GM12891 (cell line): ENCODE results near the gene BOD1.

ENCODE experiments used
- DNase-seq: peaks from one replicate; pipeline ENCODE4 v3.0.0; 2011; ENCODE audit warnings: low spot score; ENCODE audit not compliant: insufficient read length
- FAIRE-seq: peaks from 2 replicates; lab custom pipeline; 2011; peaks lifted over from hg19 to GRCh38; lab: Jason Lieb, UNC
- PAX5 ChIP-seq: IDR thresholded peaks from 2 replicates; pipeline ENCODE4 v1.6.1; 2011; ENCODE audit warnings: low read length, moderate library complexity, mild to moderate bottlenecking; ENCODE audit not compliant: insufficient read depth, severe bottlenecking
- POLR2A ChIP-seq: IDR thresholded peaks from 2 replicates; pipeline ENCODE4 v1.6.1; 2011; ENCODE audit warnings: low read depth, low read length, control low read depth
- POLR2AphosphoS5 ChIP-seq: IDR thresholded peaks from 2 replicates; pipeline ENCODE4 v1.6.1; 2011; ENCODE audit warnings: low read depth, low read length, control low read depth
- POU2F2 ChIP-seq: IDR thresholded peaks from 2 replicates; pipeline ENCODE4 v1.6.1; 2011; ENCODE audit warnings: low read depth, mild to moderate bottlenecking, control low read depth, low read length, moderate library complexity
- SPI1 ChIP-seq: IDR thresholded peaks from 2 replicates; pipeline ENCODE4 v1.6.1; 2011; ENCODE audit warnings: low read depth, low read length, control low read depth
- TAF1 ChIP-seq: IDR thresholded peaks from 2 replicates; pipeline ENCODE4 v1.6.1; 2011; ENCODE audit warnings: low read depth, low read length, control low read depth

BOD1 gene

DNA sequence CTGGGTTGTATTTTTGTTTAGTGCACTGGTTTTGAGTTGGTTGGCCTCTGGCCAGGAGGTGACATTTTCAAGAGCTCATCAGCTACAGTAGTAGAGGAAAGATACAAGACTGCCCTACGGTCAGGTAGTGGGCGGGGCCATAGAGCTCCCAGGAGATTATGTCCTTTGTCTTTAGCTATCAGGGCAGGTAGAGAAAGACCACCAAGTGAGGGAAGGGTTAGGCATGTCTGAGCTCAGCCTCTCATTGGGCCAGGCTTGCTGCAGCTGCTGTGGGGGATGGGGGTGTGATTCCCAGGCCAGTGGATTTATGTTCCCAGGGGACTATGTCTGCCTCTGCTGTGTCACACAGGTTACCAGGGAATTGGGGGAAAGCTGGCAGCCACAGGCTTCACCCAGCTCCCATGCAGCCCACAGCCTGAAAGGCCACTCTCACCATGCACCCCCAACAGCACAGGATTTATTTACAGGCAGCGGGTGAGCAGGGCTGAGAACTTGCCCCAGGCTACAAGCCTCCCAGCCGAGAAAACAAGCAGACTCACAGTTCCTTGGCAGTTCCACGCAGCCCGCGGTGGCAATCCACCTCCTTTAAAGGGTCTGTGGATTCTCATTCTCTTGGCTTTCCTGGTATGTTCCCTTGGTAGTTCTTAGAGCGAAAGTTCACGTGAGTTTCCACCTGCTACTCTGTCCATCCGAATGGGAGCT lies 37.5 kb upstream of the BOD1 start:
- FAIRE-seq: no peak
- DNase-seq: no peak
- TF ChIP-seq POU2F2: no peak
- TF ChIP-seq POLR2AphosphoS5: no peak
- no peak for TF ChIP-seq PAX5
- no peak for TF ChIP-seq TAF1
- TF ChIP-seq SPI1: no peak
- no peak for TF ChIP-seq POLR2A

GRCh38 chr5:173648308-173648866 lies 31.9 kb upstream of the BOD1 start:
- FAIRE-seq: no peak
- TF ChIP-seq PAX5: no peak
- no peak for TF ChIP-seq POLR2AphosphoS5
- no peak for TF ChIP-seq POLR2A
- TF ChIP-seq POU2F2: no peak
- TF ChIP-seq TAF1: no peak
- no peak for DNase-seq

DNA sequence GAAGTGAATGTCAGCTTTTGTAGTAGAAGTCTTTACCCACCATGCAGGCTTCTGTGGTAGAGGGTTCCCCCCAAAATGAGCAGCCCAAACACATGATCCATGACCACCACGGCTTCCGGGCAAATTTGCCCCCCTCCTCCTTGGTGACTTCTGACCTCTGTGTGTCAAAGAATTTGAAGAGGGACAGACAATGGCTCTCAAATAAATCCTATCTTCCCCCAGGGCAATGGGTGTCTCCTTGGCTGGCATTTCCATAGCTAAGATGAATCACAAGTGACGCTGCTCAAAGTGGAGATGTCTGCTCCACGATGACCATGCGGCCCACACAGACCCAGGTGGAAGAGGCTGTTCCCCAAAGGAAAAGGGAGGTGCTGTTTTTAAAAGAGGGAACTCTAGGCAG lies 30.2 kb upstream of the BOD1 start:
- FAIRE-seq (no peak), DNase-seq (no peak)
- TF ChIP-seq PAX5: no peak
- no peak for TF ChIP-seq POLR2A
- no peak for TF ChIP-seq POU2F2
- no peak for TF ChIP-seq SPI1
- TF ChIP-seq TAF1: no peak
- TF ChIP-seq POLR2AphosphoS5: no peak

DNA sequence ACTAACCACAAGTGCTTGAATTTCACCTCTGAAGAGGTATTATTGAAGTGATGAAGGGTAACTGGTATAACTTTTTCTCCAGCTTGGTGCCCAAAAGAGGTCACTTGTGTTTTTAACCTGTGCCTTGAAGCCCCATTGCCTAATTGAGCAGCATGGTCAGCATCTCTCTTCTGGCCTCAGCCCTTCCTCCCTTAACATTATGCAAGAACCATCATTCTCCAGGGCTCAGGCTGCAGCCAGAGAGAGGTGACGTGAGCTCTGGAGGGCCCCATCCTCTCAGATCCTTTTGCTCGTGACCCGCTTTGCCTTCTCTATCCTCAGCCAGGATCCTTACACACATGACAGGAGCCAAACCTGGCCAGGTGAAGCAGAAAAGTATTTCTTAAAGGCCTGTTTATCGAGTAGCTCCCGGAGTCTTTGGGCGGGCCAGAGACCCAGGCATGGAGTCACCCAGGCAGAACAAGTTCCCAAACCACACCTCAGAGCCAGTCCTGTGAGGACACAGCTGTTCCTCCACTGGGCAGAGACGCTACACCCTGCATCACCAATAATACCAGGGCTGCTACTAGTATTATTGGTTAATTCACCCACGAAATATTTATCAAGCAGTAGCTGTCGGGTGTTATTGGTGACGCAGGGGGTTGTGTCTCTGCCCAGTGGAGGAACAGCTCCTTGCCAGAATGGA lies 29.6 kb upstream of the BOD1 start:
- TF ChIP-seq POLR2A (no peak), POLR2AphosphoS5 (no peak), TAF1 (no peak), PAX5 (no peak), POU2F2 (no peak), SPI1 (no peak)
- no peak for FAIRE-seq
- no peak for DNase-seq

DNA sequence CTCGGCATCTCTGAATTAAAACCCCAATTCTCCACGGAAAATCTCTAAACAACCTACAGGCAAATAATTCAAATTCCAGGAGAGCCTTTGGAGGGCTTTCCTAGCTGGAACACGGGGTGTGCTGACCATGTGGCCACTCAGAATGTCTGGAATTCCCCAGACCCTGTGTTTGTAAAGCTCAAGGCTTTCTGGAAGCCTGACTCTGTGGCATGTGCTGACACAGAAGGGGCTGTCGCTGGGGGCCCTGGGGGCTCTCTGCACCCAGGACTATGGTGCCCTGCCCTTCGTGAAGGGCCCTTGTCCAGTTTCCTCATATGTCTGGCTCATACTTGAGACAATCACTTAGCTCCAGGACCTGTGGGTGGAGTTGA lies 29.0 kb upstream of the BOD1 start:
- TF ChIP-seq POLR2AphosphoS5 (no peak), PAX5 (no peak)
- FAIRE-seq (no peak), DNase-seq (no peak)

DNA sequence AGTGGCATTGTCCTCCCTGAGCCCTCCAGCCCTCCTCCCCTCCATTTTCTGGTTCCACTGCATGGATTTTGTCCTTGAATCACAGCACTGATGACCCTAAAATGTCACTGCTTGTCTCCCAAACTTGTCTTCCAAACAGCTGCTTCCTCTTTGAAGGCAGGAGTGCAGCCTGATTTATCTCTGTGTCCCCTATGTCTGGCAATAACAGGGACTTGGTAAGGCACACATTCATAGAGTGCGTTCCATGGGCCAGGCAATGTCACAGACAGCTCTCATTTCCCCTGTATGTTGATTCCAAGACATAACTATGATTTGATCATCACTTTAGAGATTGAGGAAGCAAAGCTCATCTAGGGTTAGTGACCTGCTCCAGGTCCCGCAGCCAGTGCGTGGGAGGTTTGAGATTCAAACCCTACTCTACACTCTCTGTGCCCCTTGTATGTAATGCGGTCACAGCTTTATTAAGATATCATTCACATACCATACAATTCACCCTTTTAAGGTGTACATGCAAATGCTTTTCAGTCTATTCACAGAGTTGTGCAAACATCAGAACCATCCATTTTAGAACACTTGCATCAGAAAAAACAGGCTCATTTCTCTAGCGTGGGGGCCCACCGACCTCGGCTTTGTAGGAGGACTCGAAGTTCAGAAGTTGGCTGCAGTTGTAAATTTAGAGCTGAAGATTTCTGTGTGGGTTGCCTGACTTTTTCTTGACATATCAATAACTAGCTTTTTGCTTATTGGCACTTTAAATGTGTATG lies 28.4 kb upstream of the BOD1 start:
- no peak for DNase-seq
- FAIRE-seq: peak; percentile 47
- TF ChIP-seq SPI1 (no peak), TAF1 (no peak), POLR2AphosphoS5 (no peak), POU2F2 (no peak), POLR2A (no peak), PAX5 (no peak)

- TF ChIP-seq SPI1: peak; percentile 57
- TF ChIP-seq PAX5: no peak
- FAIRE-seq (peak; percentile 81), DNase-seq (peak; percentile 49)
Measured at GRCh38 chr5:173643964-173644363, 27.5 kb upstream of the BOD1 start.

- FAIRE-seq (no peak), DNase-seq (no peak)
- TF ChIP-seq POLR2A (no peak), POU2F2 (no peak), PAX5 (no peak), TAF1 (no peak), POLR2AphosphoS5 (no peak), SPI1 (no peak)
Measured at GRCh38 chr5:173642895-173643481, 26.5 kb upstream of the BOD1 start.

- TF ChIP-seq POLR2AphosphoS5 (no peak), PAX5 (no peak), SPI1 (no peak), POU2F2 (no peak), TAF1 (no peak), POLR2A (no peak)
- FAIRE-seq: no peak
- DNase-seq: no peak
Measured at GRCh38 chr5:173642191-173642816, 25.9 kb upstream of the BOD1 start.
